Renal cortical epithelial cell (primary cell): ENCODE results near the gene SNRNP70. TPM values are rescaled to one million over a fixed set of nuclear protein-coding genes. Genes with fewer than 3 reads are reported as not detected.
A peak's percentile ranks its signal among the peaks of the same experiment; 100 is the strongest.

Experiments used
- DNase-seq: peaks from one replicate; pipeline ENCODE4 v3.0.0-alpha.2; 2011; ENCODE audit warnings: low read depth
- total RNA-seq: library from RNA; depleted of rRNA; stranded (reverse); fragments of >200 nt; gene quantifications from 2 replicates; pipeline ENCODE4 v1.2.3, GENCODE V29; 2014

Gene SNRNP70
- total RNA-seq, 1 donor from 2014 or later: 138 TPM

- no peak for DNase-seq
Measured at GRCh38 chr19:49064029-49064629, 21.1 kb upstream of the SNRNP70 start.

DNA sequence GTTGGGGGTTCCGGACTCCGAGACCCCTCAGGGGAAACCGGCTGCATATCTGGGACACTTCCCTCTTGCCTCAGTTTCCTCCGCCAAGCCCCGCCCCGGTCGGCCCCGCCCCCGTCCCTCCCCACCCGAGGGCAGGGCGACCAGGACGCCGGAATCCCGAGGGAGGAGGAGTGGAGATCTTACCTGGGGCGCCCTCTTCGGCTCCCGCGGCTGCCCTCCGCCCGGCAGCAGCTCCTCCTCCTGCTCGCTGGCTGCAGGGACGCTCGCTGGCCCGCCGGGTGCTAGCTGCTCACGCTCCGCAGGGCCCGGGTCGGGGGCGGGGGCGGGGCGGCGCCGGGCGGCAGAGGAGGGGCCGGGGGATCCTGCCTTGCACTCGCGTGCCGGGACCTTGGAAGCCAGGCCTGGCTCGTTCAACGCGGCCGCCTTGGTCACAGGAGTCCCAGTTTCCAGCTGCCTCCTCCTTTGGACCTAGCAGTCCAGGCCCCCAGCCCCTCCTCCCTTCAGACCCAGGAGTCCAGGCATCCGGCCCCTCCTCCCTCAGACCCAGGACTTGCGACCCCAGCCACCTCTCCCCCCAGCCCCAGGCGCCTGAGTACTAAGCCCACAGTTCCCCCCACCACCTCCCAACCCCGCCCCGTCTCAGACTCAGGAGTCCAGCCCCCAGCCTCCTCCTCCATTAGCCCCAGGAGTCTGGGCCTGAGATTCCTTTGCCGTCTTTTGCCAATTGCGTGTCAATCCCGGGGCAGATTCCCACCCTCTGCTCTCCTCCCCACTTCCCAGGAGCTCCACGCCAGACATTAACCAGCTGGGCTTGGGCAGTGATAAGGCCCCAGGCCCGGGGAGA is 20.3 kb upstream of the SNRNP70 start, which contains the start of gene NTF4:
NTF4 (minus strand) TSS at position 51 of the 844 bp plus-strand sequence. CDS start 2,821 bp downstream, outside the sequence.
- DNase-seq: no peak

- DNase-seq: no peak
Measured at GRCh38 chr19:49065905-49066512, 19.2 kb upstream of the SNRNP70 start.

- no peak for DNase-seq
Measured at GRCh38 chr19:49067554-49067953, 17.7 kb upstream of the SNRNP70 start.

- DNase-seq: no peak
Measured at GRCh38 chr19:49069026-49069425, 16.2 kb upstream of the SNRNP70 start.

DNA sequence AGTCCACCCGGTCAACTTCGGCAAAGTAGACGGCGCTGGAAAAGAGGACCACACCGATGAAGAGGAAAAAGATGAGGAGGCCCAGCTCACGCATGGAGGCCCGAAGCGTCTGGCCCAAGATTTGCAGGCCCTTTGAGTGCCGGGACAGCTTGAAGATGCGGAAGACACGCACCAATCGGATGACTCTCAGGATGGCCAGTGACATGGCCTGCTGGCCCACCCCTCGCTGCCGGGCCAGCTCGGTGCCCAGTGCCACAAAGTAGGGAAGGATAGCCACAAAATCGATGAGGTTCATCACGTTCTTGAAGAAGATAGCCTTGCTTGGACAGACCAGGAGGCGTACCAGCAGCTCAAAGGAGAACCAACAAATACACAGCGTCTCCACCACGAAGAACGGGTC is 14.8 kb upstream of the SNRNP70 start:
- DNase-seq: no peak

DNA sequence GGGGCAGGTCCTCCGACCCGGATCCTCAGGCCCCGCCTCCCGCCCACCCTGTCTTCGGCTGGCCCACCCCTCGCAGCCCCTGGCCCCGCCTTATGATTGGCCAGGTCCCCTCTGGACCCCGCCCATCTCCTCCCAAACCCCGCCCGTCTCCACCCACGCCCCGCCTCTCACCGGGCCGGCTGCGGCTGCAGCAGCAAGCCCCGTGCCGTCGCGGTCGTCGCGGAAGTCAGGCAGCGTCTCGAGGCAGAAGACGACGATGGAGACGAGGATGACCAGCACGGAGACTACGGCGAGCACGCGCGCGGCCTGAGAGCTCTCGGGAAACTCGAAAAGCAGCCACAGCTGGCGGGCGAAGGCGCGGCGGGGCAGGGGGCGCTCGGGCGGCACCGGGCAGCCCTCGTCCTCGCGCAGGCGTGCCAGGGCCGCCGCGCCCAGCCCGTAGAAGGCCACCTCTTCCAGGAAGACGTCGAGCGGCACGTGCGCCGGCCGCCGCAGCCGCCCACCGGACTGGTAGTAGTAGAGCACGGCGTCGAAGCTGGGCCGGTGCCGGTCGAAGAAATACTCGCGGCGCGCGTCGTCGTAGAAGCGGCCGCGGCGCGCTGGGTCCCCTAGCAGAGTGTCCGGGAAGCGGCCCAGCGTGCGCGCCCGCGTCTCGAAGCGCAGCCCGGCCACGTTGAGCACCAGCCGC is 13.2 kb upstream of the SNRNP70 start:
- DNase-seq: no peak

DNA sequence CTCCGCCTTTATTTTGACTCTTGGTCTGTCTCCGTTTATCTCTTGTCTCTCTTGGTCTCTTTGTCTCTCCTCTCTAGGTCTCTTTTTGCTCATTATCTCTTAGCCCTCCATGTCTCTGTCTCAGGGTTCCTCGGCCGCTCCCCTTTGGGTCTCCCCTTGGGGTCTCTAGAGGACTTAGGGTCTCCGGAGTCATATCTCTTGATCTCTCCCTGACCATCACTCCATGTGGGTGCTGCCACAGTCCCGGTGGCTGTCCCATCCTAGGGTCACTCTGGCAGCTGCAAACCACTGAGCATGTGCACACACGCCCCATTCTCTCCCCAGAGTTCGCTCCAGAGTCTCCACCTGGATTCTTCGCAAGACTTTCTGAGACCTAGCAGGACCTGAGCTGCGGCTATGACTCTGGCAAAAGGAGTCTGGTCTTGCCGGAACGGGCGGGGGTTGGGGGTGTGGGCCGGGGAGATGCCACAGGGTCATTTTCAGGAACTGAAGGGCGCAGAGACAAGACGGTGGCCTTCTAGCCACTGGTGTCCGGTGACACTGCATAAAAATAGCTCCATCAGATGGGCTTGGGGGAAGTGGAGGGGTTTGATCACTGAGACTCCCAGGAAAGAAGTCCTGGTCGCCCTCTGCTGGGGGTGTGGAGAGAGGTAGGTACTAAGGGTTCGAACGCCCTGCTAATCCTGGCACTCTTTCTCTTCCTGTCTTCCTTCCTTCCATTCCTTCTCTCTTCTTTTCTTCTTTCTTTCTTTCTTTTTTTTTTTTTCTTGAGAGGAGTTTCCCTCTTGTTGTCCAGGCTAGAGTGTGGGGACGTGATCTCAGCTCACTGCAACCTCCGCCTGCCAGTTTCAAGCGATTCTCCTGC is 11.5 kb upstream of the SNRNP70 start:
- no peak for DNase-seq

DNA sequence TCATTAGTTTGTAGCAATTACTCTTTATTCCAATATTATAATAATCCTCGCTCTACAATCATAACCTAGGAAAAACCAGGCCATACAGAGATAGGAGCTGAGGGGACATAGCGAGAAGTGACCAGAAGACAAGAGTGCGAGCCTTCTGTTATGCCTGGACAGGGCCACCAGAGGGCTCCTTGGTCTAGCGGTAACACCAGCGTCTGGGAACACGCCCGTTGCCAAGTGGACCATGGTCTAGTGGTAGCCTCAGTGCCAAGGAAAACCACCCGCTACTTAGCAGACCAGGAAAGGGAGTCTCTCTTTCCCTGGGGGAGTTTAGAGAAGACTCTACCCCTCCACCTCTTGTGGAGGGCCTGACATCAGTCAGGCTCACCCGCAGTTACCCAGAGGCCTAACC is 10.4 kb upstream of the SNRNP70 start:
- DNase-seq: peak; percentile 67

DNA sequence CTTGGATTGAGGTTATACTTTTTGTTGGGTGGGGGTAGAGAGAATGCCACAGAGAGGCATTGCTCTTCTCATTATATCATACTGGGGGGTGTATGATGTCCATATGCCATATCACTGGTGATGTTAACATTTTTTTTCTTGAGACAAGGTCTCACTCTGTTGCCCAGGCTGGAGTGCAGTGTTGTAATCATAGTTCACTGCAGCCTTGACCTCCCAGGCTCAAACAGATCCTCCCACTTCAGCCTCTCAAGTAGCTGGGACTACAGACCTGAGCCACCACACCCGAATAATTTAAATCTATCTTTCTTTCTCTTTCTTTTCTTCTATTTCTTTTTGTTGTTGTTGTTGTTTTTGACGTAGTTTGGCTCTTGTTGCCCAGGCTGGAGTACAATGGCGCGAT is 4.9 kb upstream of the SNRNP70 start:
- no peak for DNase-seq

- DNase-seq: no peak
Measured at GRCh38 chr19:49081273-49081672, 4.0 kb upstream of the SNRNP70 start.

- DNase-seq: no peak
Measured at GRCh38 chr19:49084206-49085019, 838 bp upstream of the SNRNP70 start.

GRCh38 chr19:49085868-49086232 is 599 bp downstream of the SNRNP70 start:
- no peak for DNase-seq

GRCh38 chr19:49086296-49086695 is 1.0 kb downstream of the SNRNP70 start:
- DNase-seq: no peak

GRCh38 chr19:49091391-49092038 is 6.3 kb downstream of the SNRNP70 start:
- no peak for DNase-seq

DNA sequence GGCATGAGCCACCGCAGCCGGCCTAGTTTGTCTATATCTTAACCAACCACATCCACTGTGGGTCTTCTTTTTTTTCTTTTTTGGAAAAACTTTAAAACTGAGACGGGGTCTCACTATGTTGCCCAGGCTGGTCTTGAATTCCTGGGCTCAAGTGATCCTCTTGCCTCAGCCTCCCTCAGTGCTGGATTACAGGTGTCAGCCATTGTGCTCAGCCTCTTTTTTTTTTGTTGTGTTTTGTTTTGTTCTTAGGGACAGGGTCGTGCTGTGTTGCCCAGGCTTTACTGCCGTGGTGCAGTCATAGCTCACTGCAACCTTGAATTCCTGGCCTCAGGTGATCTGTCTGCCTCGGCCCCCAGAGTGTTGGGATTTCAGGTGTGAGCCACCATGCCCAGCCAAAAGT is 7.4 kb downstream of the SNRNP70 start:
- DNase-seq: no peak

GRCh38 chr19:49094505-49095482 is 9.5 kb downstream of the SNRNP70 start:
- DNase-seq: no peak

GRCh38 chr19:49097453-49098288 is 12.4 kb downstream of the SNRNP70 start:
- DNase-seq: peak; percentile 61
